HG03354 (cell line): Measurements from ENCODE around the gene FHOD1.

Experiments
- ATAC-seq: cut with Tn5 transposase; IDR thresholded peaks from one replicate; pipeline ENCODE4 v1.9.1; 2021; ENCODE audit warnings: mild to moderate bottlenecking; ENCODE audit not compliant: unreplicated experiment, poor library complexity, severe bottlenecking

The FHOD1 gene

GRCh38 chr16:67213197-67214019 lies 33.9 kb downstream of the FHOD1 start:
- no peak for ATAC-seq

DNA sequence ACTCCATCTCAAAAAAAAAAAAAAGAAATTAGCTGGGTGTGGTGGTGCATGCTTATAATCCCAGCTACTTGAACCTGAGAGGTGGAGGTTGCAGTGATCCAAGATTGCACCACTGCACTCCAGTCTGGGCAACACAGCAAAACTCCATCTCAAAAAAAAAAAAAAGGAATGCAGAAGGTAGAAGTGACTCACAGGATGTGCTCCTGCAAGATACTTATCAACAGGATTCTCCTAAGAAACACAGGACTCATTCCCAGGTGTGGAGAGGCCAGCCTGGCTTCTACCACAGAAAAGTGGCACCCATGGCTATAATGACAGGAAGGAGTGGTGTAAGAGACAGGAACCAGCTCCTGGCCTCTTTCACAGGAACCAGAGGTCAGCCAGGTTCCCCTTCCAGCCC lies 34.5 kb downstream of the FHOD1 start:
- ATAC-seq = no peak

DNA sequence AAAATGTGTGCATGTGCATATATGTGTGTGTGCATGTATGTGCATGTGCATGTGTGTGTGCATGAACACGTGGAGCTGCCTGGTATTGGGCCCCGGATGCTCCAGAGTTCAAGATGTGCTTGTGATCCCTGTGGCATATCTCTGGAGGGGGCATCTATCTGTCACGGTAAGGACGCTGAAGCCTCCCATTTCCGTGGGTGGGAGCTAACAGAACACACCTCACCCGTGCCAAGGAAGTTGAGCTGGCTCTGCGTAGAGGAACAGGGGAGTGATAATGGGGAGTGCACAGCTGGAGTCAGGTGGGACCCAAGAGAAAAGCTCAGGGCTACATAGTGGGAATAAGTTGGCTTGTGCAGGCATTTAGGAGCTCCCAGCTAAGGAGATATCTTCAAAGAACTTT lies 35.6 kb downstream of the FHOD1 start:
- no peak for ATAC-seq

DNA sequence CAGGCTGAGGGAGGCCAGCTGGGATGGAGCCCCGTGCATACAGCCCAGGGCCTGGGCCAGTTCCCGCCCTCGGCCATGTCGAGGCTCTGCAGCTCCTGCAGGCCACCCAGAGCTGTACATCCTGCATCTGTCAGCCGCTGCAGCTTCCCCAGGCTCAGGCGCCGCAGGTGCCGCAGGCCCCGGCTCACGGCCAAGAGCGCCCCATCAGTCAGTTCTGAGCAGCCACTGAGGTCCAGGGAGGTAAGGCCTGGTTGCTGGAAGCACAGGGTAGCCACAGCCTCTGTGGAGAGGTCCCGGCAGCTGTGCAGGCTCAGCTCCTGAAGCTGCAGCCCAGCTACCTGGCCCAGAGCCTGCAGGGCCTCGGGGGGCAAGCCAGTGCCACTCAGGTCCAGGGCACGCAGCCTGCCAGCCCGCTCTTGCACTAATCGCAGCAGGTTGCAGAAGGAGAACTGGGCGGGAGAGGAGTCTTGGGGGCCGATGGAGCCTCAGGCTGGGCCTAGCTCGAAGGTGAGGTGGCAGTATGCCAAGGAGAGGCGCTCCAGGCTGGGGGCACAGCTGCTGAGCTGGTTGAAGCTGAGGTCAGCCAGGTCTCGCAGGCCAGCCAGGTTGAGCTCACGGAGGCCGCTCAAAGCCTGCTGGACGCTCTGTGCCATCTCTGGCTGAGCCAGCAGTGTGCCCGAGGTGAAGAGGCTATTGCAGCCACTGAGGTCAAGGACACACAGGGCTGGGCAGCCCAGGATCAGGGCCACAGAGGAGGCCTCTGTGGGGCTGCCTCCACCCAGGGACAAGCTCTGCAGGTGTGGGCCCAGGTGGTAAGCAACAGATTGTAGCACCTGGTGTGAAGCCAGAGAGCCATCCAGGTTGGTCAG lies 37.0 kb downstream of the FHOD1 start:
- ATAC-seq = no peak

GRCh38 chr16:67209565-67209964 lies 37.7 kb downstream of the FHOD1 start:
- ATAC-seq = no peak

DNA sequence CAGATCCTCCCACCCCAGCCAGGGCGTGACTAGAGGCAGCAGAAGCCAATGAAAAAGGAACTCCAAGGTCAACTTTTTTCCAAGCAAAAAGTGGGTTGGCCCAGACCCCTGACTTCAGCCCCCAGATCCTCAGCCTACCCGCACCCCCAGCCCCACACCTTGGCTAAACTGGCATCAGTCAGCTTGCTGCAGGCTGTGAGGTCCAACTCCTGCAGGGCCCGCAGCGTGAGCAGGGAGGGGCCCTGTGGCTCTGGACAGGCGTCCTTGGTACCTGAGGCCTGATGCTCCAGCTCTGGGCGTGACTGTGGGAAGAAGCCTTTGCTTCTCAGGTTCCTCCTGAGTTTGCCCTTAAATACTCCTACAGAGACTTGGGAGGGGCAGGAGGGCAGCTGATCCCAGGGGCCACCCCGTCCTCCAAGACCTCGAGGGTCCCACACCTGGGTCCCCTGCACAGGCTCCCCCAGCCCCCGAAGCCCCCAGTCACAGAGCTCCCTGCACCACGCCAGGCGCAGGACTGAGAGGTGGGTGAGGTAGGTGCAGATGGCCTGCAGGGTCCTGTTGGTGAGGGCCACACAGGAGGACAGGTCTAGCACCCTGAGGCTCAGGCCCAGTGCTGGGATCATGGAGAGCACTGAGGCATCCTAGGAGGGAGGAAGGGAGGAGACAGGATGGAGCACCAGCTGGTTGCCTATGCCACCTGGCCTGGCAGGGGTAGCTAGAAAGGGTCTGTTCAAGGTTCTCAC lies 39.0 kb downstream of the FHOD1 start:
- ATAC-seq = no peak

- no peak for ATAC-seq
These were observed 39.8 kb downstream of the FHOD1 start for GRCh38 chr16:67207249-67208091.

DNA sequence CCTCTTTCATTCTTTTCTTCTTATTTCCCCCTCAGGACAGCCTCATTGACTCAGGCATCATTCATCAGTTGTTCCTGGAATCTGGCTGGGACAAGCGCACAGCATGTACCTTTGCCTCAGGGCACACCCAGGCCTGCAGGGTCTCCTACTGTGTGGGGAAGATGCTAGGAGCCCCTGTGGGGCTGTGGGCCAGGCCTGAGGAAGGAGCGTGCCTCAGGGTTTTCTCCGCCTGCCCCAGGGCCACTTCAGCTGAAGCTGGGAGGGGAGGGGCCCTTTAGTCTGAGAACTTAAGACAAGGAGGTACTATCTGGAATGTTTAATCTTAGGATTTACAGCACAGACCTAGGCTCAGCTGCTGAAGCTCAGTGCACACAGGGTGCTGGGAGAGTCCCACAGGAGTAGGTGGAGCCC lies 40.4 kb downstream of the FHOD1 start:
- ATAC-seq = no peak

- no peak for ATAC-seq
These were observed 41.0 kb downstream of the FHOD1 start for GRCh38 chr16:67206129-67206837.

DNA sequence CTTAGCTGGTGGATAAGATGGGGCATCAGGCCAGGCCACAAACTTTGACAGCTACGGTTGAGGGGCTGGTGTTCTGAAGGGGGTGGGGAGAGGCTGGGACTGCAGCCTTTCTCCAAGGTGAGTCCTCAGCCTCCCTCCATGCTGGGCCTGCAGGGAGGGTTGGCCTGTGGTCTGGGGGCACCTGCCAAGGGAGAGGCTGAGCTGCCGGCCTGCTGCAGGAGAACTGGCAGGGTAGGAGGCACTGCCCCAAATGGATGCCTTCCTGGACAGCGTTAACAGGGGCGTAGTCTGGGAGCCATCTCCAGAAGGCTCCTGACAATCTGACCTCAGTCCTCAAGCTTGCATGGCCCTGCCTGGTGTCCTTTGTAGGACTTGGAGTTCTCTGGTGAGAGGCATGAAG lies 43.2 kb downstream of the FHOD1 start:
- ATAC-seq = no peak

- no peak for ATAC-seq
These were observed 44.3 kb downstream of the FHOD1 start for GRCh38 chr16:67202956-67203493.

GRCh38 chr16:67202426-67202825 lies 44.9 kb downstream of the FHOD1 start:
- no peak for ATAC-seq

- ATAC-seq = no peak
These were observed 45.6 kb downstream of the FHOD1 start for GRCh38 chr16:67201411-67202345.

GRCh38 chr16:67200491-67200890 lies 46.8 kb downstream of the FHOD1 start:
- no peak for ATAC-seq

GRCh38 chr16:67199808-67200198 lies 47.5 kb downstream of the FHOD1 start:
- ATAC-seq = no peak

- ATAC-seq = no peak
These were observed 48.1 kb downstream of the FHOD1 start, which contains the start of gene ELMO3 for GRCh38 chr16:67199011-67199807. Gene ELMO3, plus strand, starts transcription at chr16:67199131. Its CDS starts 196 bp downstream, at chr16:67199327.
